Measurements from ENCODE around the gene SLC34A1. TPM values are rescaled to one million over a fixed set of nuclear protein-coding genes. Genes with fewer than 3 reads are reported as not detected.

Gene SLC34A1
- total and polyA plus RNA-seq, 2 of the 4 experiments (the other 2 are of a cell fraction): not detected

- H3K27ac ChIP-seq (ENCODE audit: insufficient read depth, low read length): no peak overlapping the region
- no peak overlapping the region for H2BK15ac ChIP-seq (ENCODE audit: low read depth, low read length)
- no peak overlapping the region for H3K4me3 ChIP-seq (ENCODE audit: insufficient read depth, low read depth, low read length)
- H3K4me1 ChIP-seq (ENCODE audit: control insufficient read depth, insufficient read depth, low read length): peaks cover 2% of the 10 kb centered on the region
- no peak overlapping the region for H3K56ac ChIP-seq (ENCODE audit: extremely low read depth, insufficient read depth, low read length)
- no peak overlapping the region for H2AK9ac ChIP-seq (replicated peaks; ENCODE audit: low read depth, low read length, poor library complexity)
- BruUV-seq (replicated peaks): no TSS peak
- no peak overlapping the region for H3K14ac ChIP-seq (replicated peaks; ENCODE audit: low read depth, low read length)
- peaks cover 18% of the 10 kb centered on the region; the same call in 1 of the 2 replicates for H3K36me3 ChIP-seq (ENCODE audit: control insufficient read depth, insufficient read depth, low read length)
- dilution Hi-C loops (cut with HindIII; ENCODE audit: low sequenced_read_pairs, unreplicated experiment) (no loop called here), intact Hi-C loops (cut with micrococcal nuclease) (no loop called here), in situ Hi-C loops (cut with MboI; ENCODE audit: low sequenced_read_pairs) (no loop called here)
- no peak overlapping the region for H2AFZ ChIP-seq (replicated peaks; ENCODE audit: low read length, poor library complexity)
- H2BK20ac ChIP-seq (ENCODE audit: low read depth, low read length): no peak overlapping the region
- H2BK5ac ChIP-seq (ENCODE audit: low read depth, low read length, poor library complexity, severe bottlenecking): no peak overlapping the region
- peaks cover 4% of the 10 kb centered on the region; the same call in 1 of the 2 replicates for H4K20me1 ChIP-seq (ENCODE audit: insufficient read depth, low read length)
- CTCF ChIA-PET: interaction anchor here (1.1 to 1.5 kb wide), 2 partner anchors 14 to 37 kb away, joined by 3 read pairs; no protein-coding TSS in a partner anchor
- POLR2A ChIA-PET (ENCODE audit: unreplicated experiment): no interaction called here
- no peak overlapping the region for H3K9ac ChIP-seq (ENCODE audit: low read depth, low read length)
- no peaks in the 10 kb centered on the region for H3K27me3 ChIP-seq (ENCODE audit: control insufficient read depth, insufficient read depth, low read length)
- no peak overlapping the region for H4K5ac ChIP-seq (ENCODE audit: low read depth, low read length)
- no peak for TF ChIP-seq MAFK (IDR thresholded peaks at IDR 0.05; ENCODE audit: low read depth, low read length)
- no peak for TF ChIP-seq POLR2A (IDR thresholded peaks at IDR 0.05; ENCODE audit: low read depth, low read length)
- no peak for TF ChIP-seq CHD1 (IDR thresholded peaks at IDR 0.05; ENCODE audit: low read depth, low read length)
- no peak for TF ChIP-seq RAD21 (IDR thresholded peaks at IDR 0.05; ENCODE audit: low read length)
- no peak overlapping the region for H3K23ac ChIP-seq (ENCODE audit: low read depth, low read length)
- H4K8ac ChIP-seq (ENCODE audit: low read depth in 2 of 2, low read length in 2 of 2): no peak overlapping the region
- no peak for ATAC-seq (ENCODE audit: low read depth)
- peaks cover 6% of the 10 kb centered on the region; the same call in 1 of the 2 replicates for H3K9me1 ChIP-seq (ENCODE audit: insufficient read depth, low read length)
- H2BK120ac ChIP-seq (ENCODE audit: low read depth, low read length): no peak overlapping the region
- 82% methylated on average over 15 of the region's 26 CpGs; no CpG with 5 or more reads in 1 of the 2 experiments for WGBS, 2 experiments (ENCODE audit: extremely low coverage in 2 of 2, insufficient read length in 1 of 2)
- H3K4me2 ChIP-seq (ENCODE audit: low read depth, low read length): no peak overlapping the region
- H4K91ac ChIP-seq (ENCODE audit: insufficient read depth, low read depth, low read length): no peak overlapping the region
- no peak overlapping the region for H3K18ac ChIP-seq (ENCODE audit: low read depth, low read length)
- no peak for DNase-seq
- no peak overlapping the region for H2AK5ac ChIP-seq (ENCODE audit: low read depth, low read length)
- no peak overlapping the region for H3K4ac ChIP-seq (ENCODE audit: low read depth, low read length)
- H3K9me3 ChIP-seq (ENCODE audit: control insufficient read depth, insufficient read depth, low read length): no peaks in the 10 kb centered on the region
- peaks cover 0 to 2% of the 10 kb centered on the region in 2 experiments; a peak in 1 of 4 replicates for H3K79me1 ChIP-seq (ENCODE audit: low read depth in 1 of 2, low read length in 2 of 2)
Observed at GRCh38 chr5:177440990-177441780, 57.0 kb downstream of the SLC34A1 start.

Measured in IMR-90 (cell line).